Caki2 (cell line): Measurements from ENCODE around the gene VEGFB. TPM values are rescaled to one million over a fixed set of nuclear protein-coding genes. Genes with fewer than 3 reads are reported as not detected.

Experiments used
- DNase-seq: peaks from one replicate; pipeline ENCODE4 v3.0.0-alpha.2; 2015; ENCODE audit warnings: low read depth
- in situ Hi-C: cut with HindIII; loops from 2 replicates; pipeline ENCODE4 v1.10.0; 2016; ENCODE audit warnings: low sequenced_read_pairs, low pct_unique_long_range_greater_than_20kb, mixed read lengths
- total RNA-seq: library from RNA; depleted of rRNA; stranded (reverse); fragments of >200 nt; shearing (Covaris generic); gene quantifications from 2 replicates; pipeline ENCODE4 v1.2.3, GENCODE V29; 2014; ENCODE audit warnings: low replicate concordance

VEGFB gene
- total RNA-seq, 1 experiment from 2014 or later = 66.2 TPM

GRCh38 chr11:64252003-64252872 lies 17.9 kb downstream of the VEGFB start:
- no peak for DNase-seq
- in situ Hi-C loops = no loop called here

- in situ Hi-C loops = no loop called here
These were observed 18.7 kb downstream of the VEGFB start for GRCh38 chr11:64253043-64253442.

GRCh38 chr11:64253481-64253880 lies 19.1 kb downstream of the VEGFB start:
- DNase-seq = no peak
- in situ Hi-C loops = no loop called here

More at GRCh38 chr11:64253043-64253442, 18.7 kb downstream of the VEGFB start:
- DNase-seq = no peak

GRCh38 chr11:64254326-64254725 lies 19.9 kb downstream of the VEGFB start:
- in situ Hi-C loops = no loop called here
- DNase-seq = no peak

GRCh38 chr11:64255135-64256128 lies 21.0 kb downstream of the VEGFB start:
- in situ Hi-C loops = no loop called here
- no peak for DNase-seq

GRCh38 chr11:64256300-64256699 lies 21.9 kb downstream of the VEGFB start:
- no peak for DNase-seq
- in situ Hi-C loops = no loop called here

GRCh38 chr11:64258356-64258755 lies 24.0 kb downstream of the VEGFB start:
- no peak for DNase-seq
- in situ Hi-C loops = no loop called here

- in situ Hi-C loops = no loop called here
- DNase-seq = no peak
These were observed 24.7 kb downstream of the VEGFB start for GRCh38 chr11:64258946-64259532.

GRCh38 chr11:64259533-64260067 lies 25.2 kb downstream of the VEGFB start:
- no peak for DNase-seq
- in situ Hi-C loops = no loop called here

GRCh38 chr11:64260147-64260708 lies 25.8 kb downstream of the VEGFB start:
- DNase-seq = no peak

GRCh38 chr11:64261556-64262080 lies 27.2 kb downstream of the VEGFB start:
- in situ Hi-C loops = no loop called here
- DNase-seq = no peak

More at GRCh38 chr11:64260147-64260708, 25.8 kb downstream of the VEGFB start:
- in situ Hi-C loops = no loop called here

- in situ Hi-C loops = no loop called here
These were observed 28.1 kb downstream of the VEGFB start for GRCh38 chr11:64262271-64263002.

GRCh38 chr11:64263021-64263946 lies 28.9 kb downstream of the VEGFB start:
- in situ Hi-C loops = no loop called here
- DNase-seq = no peak

More at GRCh38 chr11:64262271-64263002, 28.1 kb downstream of the VEGFB start:
- DNase-seq = no peak

- in situ Hi-C loops = no loop called here
- no peak for DNase-seq
These were observed 29.5 kb downstream of the VEGFB start for GRCh38 chr11:64263947-64264317.

- DNase-seq = no peak
- in situ Hi-C loops = no loop called here
These were observed 30.0 kb downstream of the VEGFB start for GRCh38 chr11:64264371-64264852.
